Measurements from ENCODE around the gene KCNAB2.

Gene KCNAB2

DNA sequence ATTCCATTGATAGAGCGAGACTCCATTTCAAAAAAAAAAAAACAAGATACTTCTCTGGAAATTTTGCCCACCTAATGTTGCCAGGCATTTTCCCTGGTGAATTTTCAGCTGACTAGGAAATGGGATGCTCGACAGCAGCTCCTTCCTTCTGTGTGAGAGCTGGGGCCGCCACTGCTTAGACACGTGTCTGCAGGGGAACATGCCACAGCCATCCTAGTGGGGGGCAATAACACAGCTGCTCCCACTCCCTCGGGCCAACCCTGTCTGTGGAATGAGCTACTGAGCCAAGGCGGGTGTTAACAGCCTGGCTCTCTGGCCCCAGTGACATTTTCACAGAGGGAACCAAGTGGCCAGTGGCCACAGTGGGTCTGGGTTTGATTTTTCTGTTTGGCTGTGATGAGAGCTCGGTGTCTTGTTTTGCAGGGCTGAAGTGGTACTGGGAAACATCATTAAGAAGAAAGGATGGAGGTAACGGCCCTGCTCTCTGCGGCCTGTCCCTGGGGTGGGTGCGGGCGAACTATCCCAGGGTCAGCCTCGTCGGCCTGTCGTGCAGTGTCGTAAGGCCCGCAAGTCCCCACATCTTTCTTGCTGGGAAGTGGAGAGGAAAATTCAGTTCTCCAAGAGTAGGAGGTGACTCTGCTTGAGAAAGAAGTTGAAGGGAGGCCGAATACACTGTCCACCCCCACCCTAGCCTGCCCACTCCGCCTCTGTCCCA, 39.2 kb downstream of the KCNAB2 start:
- no peak for DNase-seq

- no peak for DNase-seq
Measured at GRCh38 chr1:6085666-6086065, 40.0 kb downstream of the KCNAB2 start.

GRCh38 chr1:6086358-6086757, 40.7 kb downstream of the KCNAB2 start:
- no peak for DNase-seq

DNA sequence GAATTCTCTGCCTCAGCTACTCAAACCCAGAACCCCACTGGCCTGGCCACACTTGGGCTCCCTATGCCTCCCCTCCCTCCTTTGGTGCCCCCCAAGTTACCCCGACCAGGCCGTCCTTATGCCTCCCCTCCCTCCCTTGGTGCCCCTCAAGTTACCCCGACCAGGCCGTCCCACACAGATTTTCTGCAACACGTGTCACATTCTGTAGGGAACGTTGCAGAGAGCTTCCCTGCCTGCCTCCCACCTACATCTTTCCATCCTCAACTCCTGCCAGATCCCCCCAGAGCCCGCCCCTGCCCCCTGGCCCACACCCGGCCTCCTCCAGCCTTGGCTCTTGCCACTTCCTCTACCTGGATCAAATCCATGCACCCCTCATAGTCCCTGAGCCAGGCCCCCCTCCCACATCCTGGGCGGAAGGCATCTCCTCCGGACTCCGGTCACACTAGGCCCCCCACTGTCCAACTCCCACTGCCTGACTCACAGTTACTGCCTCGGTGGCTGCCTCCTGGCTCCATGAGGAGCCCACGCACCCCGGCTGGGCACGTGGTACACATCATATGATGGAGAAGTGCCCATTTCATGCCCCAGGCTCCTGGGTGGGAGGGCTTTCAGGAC, 41.2 kb downstream of the KCNAB2 start:
- DNase-seq: no peak

DNA sequence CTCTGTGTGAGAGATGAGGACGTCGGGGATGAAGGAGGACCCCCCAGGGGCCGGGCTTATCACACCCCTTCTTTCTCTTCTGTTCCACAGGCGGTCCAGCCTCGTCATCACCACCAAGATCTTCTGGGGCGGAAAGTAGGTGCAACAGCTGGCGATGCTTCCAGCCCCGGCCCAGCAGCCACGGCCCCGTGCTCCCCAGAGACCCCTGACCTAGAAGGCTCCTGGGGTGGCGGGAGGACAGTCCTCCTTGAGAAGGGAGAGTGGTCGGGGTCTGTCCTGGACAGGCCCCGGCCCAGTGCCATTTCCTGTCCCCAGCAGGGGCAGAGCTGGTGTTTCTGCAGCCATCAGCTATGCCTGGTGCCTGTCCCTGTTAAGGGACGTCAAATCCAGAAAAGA, 41.7 kb downstream of the KCNAB2 start:
- DNase-seq: no peak

DNA sequence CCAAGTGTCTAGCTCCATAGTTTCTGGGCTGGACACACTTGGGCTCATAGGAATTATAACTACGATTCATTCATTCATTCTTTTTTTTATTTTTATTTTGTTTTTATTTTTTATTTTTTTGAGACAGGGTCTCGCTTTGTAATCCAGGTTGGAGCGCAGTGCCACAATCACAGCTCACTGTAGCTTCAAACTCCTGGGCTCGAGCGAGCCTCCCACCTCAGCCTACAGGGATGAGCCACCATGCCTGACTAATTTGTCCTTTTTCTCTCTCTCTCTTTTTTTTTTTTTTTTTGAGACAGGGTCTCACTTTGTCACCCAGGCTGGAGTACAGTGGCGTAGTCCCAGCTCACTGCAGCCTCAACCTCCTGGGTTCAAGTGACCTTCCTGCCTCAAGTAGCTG, 42.3 kb downstream of the KCNAB2 start:
- no peak for DNase-seq

DNA sequence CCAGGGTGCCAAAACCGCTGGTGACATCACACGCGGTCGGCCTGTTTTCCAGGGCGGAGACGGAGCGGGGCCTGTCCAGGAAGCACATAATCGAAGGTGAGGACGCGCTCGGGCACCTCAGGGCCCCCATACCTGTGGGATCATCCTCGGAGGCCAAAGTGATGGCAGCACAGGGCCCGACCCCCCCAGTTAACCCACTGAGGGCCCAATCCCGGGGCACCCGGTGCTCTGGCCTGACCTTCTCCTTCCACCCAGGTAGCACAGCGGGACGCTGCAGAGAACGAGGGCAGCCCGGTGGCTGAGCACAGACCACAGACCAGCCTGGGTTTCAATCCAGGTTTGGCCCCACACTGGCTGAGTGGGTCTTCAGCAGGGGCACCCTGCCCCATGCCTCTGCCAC, 43.3 kb downstream of the KCNAB2 start:
- no peak for DNase-seq

DNA sequence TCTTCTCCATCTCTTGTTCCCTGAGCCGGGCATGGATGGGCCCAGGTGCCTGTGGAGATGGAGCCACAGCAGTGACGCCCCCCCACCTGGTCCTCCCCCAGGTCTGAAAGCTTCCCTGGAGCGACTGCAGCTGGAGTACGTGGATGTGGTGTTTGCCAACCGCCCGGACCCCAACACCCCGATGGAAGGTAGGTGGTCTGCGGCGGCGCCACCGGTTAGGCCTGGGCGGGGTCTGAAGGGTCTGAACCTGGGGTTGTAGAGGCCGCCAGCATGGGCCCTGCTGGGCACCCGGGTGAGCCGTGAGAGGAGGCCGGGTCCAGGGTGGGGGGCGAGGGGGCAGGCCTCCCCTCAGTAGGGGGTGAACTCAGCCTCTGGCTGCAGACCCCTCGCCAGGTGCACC, 44.6 kb downstream of the KCNAB2 start:
- DNase-seq: no peak

DNA sequence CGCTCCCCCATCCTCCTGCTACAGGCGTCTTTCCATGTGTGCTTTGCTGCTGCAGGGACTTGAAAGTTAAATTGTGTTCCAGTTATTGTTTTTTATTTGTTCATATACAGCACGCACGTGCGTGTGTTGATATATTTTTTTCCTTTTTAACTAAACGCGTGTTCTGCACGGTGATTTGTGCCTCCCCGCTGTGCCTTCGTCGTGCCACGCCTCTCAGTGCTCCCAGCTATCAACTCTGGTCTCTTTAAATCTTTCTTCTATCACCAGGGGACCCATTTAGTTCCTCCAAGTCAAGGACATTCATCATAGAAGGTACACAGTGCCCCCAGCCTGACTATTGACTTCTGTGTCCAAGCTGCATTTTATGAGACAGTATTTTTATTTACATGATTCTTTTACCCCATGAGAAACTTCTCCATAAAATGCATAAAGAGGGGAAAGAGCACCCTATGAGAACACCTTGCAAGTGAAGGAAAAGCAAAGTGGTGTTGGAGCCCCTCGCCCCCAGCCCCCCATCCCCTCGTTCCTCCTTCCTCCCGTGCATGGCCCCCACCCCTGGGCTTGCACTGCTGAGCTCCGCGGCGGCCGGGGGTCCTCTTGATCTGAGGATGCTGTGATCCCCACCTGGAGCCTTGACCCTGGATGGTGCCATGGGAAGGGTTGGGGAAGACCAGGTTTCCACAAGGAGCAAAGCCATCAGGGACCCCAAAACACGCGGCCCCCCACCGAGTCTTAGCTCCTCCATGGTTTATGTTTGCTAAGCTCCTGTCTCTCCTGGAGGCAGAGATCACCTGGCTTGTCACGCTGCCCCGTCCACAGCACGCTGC, 45.5 kb downstream of the KCNAB2 start:
- no peak for DNase-seq

DNA sequence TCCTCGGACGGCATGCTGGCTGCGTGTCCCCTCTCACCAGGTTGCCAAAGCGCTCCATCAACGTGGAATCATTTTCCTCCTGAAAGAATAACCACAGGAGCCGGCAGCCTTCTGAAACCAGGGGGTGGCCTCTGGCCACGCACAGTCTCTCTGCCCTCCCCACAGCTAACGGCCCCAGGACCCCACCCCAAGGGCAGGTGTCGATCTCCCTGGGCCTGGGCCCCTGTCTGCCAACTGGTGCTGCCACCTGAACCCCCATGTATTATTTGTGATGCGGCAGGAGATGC, 46.1 kb downstream of the KCNAB2 start:
- DNase-seq: no peak

DNA sequence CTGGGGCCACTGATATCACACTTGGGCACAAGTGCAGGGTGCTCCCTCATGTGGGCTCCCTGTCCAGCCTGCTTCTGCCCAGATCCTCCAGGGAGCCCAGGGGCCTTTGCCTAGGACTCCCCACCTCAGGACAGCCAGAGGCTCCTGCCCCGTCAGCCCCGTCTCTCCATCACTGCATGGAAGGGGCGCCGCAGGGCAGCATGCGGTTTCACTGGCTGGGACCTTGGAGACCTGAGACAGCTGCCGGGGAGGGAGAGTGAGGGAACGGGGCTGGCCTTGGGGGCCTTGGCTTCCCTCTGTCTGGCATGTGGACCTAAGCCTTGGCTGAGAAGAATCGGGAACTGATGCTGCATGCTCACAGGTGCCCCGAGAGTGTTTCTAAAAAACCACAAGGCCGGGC, 46.5 kb downstream of the KCNAB2 start:
- DNase-seq: no peak

GRCh38 chr1:6093071-6093470, 47.4 kb downstream of the KCNAB2 start:
- DNase-seq: no peak

- no peak for DNase-seq
Measured at GRCh38 chr1:6093611-6094010, 47.9 kb downstream of the KCNAB2 start.

DNA sequence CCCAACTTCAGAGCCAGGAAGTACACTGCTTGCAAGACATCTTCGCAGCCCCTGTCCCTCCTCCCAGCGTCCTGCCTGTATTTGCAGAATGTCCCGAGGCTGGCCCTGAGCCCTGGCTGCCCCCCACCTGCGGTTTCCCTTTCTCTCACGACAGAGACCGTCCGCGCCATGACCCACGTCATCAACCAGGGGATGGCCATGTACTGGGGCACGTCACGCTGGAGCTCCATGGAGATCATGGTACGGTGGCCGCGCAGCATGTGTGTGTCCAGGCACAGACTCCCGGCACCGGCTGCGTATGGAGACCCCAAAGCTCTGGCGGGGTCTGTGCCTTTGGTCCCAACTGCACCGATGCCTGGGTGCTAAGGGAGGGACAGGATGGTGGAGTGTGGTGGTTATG, 48.6 kb downstream of the KCNAB2 start:
- DNase-seq: no peak

DNA sequence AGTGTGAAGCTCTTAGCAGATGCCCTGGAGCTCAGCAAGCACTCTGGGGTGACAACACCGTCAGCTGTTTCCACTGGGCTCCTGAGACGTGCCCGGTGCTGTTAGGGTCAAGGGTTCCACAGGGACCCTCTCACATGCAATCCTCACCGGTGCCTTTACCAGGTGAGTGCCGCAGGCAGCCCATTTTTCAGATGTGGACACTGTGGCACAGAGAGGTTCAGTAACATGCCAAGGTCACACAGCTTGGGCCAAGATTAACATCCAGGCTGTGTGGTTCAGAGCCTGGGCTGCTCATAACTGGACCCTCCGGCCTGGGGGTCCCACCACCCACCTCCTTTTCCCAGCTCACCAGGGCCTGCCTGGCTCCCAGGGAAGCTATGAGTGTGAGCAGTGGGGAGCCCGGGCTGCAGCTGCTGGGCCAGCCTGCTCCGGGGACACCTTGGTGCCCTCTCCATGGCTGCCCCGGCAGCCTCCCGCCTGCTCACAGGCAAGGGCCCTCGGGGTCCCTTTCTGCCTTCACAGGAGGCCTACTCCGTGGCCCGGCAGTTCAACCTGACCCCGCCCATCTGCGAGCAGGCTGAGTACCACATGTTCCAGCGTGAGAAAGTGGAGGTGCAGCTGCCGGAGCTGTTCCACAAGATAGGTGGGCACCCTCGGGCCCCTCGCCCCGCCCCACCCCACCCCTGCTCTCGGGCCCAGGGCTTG, 49.3 kb downstream of the KCNAB2 start:
- DNase-seq: no peak

- DNase-seq: no peak
Measured at GRCh38 chr1:6095511-6096242, 50.0 kb downstream of the KCNAB2 start.

DNA sequence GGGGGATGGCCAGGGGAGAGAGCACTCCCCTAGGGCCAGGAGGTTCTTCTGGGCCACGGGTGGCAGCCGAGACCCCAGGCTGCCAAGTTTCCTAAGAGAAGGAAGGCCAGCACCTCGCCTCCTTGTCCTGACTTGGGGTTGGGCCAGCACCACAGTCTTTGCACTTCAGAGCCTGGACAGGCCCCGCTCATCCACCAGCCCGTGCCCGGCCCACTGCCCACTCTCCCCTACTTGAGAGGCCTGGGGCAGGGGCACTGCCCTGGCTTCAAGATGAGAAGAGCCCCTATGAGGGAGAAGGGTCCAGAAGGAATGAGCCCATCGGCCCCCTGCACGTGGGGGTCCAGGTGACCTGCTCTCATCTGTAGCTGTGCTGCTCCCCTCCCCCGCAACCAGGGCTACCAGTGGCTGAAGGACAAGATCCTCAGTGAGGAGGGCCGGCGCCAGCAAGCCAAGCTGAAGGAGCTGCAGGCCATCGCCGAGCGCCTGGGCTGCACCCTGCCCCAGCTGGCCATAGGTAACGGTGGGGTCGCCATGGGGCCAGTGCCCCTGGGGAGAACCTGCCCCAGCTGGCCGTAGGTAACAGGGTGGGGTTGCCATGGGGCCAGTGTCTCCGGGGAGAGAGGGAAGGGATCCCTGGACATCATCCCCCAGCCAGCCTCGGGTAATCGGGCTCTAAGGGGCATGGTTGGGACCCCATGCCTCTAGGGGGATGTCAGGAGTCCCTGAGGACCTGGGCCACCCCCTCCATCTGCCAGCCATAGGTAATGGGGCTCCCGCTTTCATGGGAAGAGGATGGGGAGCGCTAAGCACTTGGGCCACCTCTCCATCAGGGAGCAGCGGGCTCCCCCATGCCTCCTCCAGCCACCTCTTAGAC, 50.8 kb downstream of the KCNAB2 start:
- DNase-seq: no peak

DNA sequence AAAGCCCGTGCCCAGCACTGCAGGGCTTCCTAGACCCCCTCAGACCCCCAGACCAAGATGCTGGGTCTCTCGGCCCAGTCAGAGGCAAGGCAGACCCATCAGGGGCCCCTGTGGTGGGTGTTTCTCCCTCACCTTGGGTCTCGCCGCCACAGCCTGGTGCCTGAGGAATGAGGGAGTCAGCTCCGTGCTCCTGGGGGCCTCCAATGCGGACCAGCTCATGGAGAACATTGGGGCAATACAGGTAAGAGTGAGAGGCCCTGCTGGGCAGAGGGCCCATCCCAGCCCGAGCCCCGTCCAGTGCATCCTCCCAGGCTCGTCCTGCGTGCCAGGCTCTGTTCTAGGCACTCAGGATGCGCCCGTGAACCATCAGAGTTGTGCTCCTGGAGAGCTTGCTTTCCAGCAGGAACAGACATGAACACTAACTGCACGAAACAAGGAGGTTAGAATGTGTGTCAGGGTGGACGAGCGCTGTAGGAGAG, 51.5 kb downstream of the KCNAB2 start:
- no peak for DNase-seq

DNA sequence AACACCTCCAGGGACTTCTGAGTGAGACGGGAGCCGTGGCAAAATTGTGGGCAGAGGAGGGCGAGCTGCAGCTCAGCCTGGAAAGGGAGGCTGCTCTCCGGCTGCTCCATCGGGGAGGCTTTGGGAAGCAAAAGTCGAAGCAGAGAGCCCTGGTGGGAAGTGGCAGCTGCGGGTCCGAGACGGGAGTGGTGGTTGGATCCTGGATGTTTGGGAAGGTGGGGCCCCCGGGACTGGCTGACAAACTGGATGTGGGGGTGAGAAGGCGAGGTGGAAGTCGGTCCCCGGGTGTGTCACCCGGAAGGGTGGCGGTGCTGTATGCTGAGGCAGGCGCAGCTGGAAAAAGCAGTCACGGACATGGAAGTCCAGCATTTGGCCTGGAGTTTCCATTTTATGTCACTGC, 52.1 kb downstream of the KCNAB2 start:
- DNase-seq: no peak

GRCh38 chr1:6098303-6099215, 52.9 kb downstream of the KCNAB2 start:
- DNase-seq: no peak

GRCh38 chr1:6099297-6099696, 53.6 kb downstream of the KCNAB2 start:
- no peak for DNase-seq
